Colonic mucosa (tissue), 4 donors: ENCODE data around the gene STAT1. TPM values are rescaled to one million over a fixed set of nuclear protein-coding genes. Genes with fewer than 3 reads are reported as not detected.

Experiments used
- DNase-seq: peaks from one replicate; pipeline ENCODE4 v3.0.0-alpha.2; 2020
- H3K27ac ChIP-seq: fragments of 200-600 bp; one replicate; pipeline ENCODE4 v1.8.0; 2021
- H3K27me3 ChIP-seq: fragments of 200-600 bp; one replicate; pipeline ENCODE4 v1.8.0; 2021
- H3K36me3 ChIP-seq: fragments of 200-600 bp; one replicate; pipeline ENCODE4 v1.8.0; 2021
- H3K4me1 ChIP-seq: fragments of 200-600 bp; one replicate; pipeline ENCODE4 v1.8.0; 2021; ENCODE audit warnings: mild to moderate bottlenecking
- H3K4me3 ChIP-seq: fragments of 200-600 bp; one replicate; pipeline ENCODE4 v1.8.0; 2021
- H3K9ac ChIP-seq, 2 donors: one replicate each; pipeline ENCODE4 v1.7.0; 2013; ENCODE audit warnings: control low read depth in 2 of 2, low read depth in 2 of 2, low read length in 2 of 2
- H3K9me3 ChIP-seq: fragments of 200-600 bp; one replicate; pipeline ENCODE4 v1.8.0; 2021
- CTCF ChIP-seq: fragments of 200-600 bp; IDR thresholded peaks from one replicate; pipeline ENCODE4 v1.8.0; 2022; ENCODE audit warnings: antibody characterized with exemption, mild to moderate bottlenecking
- intact Hi-C: fragments of 100-400 bp; cut with DNase I; formaldehyde crosslinking; loops from one replicate; pipeline ENCODE4 v1.14.1; 2022
- total RNA-seq, 2 donors: library from RNA; stranded (reverse); fragmentation: NEBNext Ultra II Directional in 1 of 2; extraction: Animal tissue kit (Norgen Biotek cat#: 25700) in 1 of 2; gene quantifications; one replicate each; pipeline ENCODE4 v1.2.1, GENCODE V29; 2021
- donor health status: healthy.
- donor health status: DM: no; HTN: no; CAD: no.
- donor health status: DM: no; HTN: no; CAD: no.

STAT1 gene
- total RNA-seq, 2 donors from 2014 or later: 52.7 to 58.3 TPM

GRCh38 chr2:190930411-190930810 is 83.6 kb downstream of the STAT1 start:
- no peak for DNase-seq
- TF ChIP-seq CTCF: no peak
- no peaks in the 10 kb centered on the region for H3K9me3 ChIP-seq
- H3K4me3 ChIP-seq: no peak overlapping the region
- H3K9ac ChIP-seq: no peak overlapping the region
- H3K27me3 ChIP-seq: no peaks in the 10 kb centered on the region
- no peaks in the 10 kb centered on the region for H3K4me1 ChIP-seq
- intact Hi-C loops: no loop called here
- H3K27ac ChIP-seq: no peak overlapping the region
- no peaks in the 10 kb centered on the region for H3K36me3 ChIP-seq

- intact Hi-C loops: no loop called here
- Histone ChIP-seq H3K27me3 (no peaks in the 10 kb centered on the region), H3K36me3 (no peaks in the 10 kb centered on the region), H3K27ac (no peak overlapping the region), H3K9ac (no peak overlapping the region), H3K4me1 (no peaks in the 10 kb centered on the region), H3K9me3 (no peaks in the 10 kb centered on the region), H3K4me3 (no peak overlapping the region)
- DNase-seq: no peak
- TF ChIP-seq CTCF: no peak
These were observed 84.1 kb downstream of the STAT1 start for GRCh38 chr2:190929919-190930318.

- H3K27ac ChIP-seq: no peak overlapping the region
- intact Hi-C loops: no loop called here
- DNase-seq: no peak
These were observed 86.7 kb downstream of the STAT1 start for GRCh38 chr2:190927301-190927700.

GRCh38 chr2:190922376-190922775 is 91.6 kb downstream of the STAT1 start:
- no peaks in the 10 kb centered on the region for H3K36me3 ChIP-seq
- H3K9ac ChIP-seq: no peak overlapping the region
- H3K9me3 ChIP-seq: no peaks in the 10 kb centered on the region
- no peak for DNase-seq
- no peaks in the 10 kb centered on the region for H3K4me1 ChIP-seq
- H3K4me3 ChIP-seq: no peak overlapping the region
- TF ChIP-seq CTCF: no peak
- no peak overlapping the region for H3K27ac ChIP-seq
- intact Hi-C loops: no loop called here
- no peaks in the 10 kb centered on the region for H3K27me3 ChIP-seq

More at GRCh38 chr2:190927301-190927700, 86.7 kb downstream of the STAT1 start:
- no peaks in the 10 kb centered on the region for H3K27me3 ChIP-seq
- H3K4me1 ChIP-seq: no peaks in the 10 kb centered on the region
- H3K9me3 ChIP-seq: no peaks in the 10 kb centered on the region
- no peak overlapping the region for H3K4me3 ChIP-seq
- H3K9ac ChIP-seq: no peak overlapping the region
- no peak for TF ChIP-seq CTCF
- no peaks in the 10 kb centered on the region for H3K36me3 ChIP-seq

GRCh38 chr2:190920085-190920484 is 93.9 kb downstream of the STAT1 start:
- Histone ChIP-seq H3K36me3 (no peaks in the 10 kb centered on the region), H3K4me3 (no peak overlapping the region), H3K9me3 (no peaks in the 10 kb centered on the region), H3K9ac (no peak overlapping the region), H3K27me3 (no peaks in the 10 kb centered on the region), H3K27ac (no peak overlapping the region), H3K4me1 (no peaks in the 10 kb centered on the region)
- no peak for TF ChIP-seq CTCF
- intact Hi-C loops: no loop called here
- DNase-seq: no peak

Other genes with a start within 250 kb of the STAT1 start
- gene GLS, start 133.3 kb downstream of the STAT1 start, total RNA-seq: 10 to 100 TPM; 50.5 to 72.3 TPM
- 1 to 10 TPM; 2.0 to 2.1 TPM for gene STAT4, start 136.8 kb upstream of the STAT1 start, total RNA-seq
- 10 to 100 TPM; 75.0 to 78.2 TPM for gene MYO1B, start 231.2 kb upstream of the STAT1 start, total RNA-seq